ENCODE results near the gene CAMK2G.

DNA sequence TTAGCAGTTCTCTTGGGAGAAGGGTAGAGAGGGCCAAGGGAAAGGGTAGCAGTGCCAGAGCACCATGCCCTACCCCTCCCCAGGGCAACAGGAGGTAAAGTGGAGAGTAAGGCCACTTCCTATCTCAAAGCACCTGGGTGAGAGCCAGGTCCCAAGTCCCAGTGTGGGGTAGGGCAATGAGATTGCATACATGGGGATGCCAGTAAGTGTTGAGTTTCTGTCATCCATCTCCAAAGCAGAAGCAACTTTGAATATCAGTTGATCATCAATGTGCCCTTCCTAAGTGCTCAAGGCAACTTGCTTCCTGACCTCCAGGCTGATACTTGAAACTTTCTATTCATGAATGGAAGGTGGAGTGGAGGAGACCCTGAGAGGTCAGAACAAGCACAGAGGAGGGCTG lies 2.2 kb upstream of the CAMK2G start:
- TF ChIP-seq EP300 (IDR thresholded peaks at IDR 0.05) (no peak), CTCF (IDR thresholded peaks at IDR 0.05) (no peak)
